IMR-90 (cell line): ENCODE results near the gene NOS1AP.

Experiments
- CEBPB ChIP-seq: IDR thresholded peaks from 2 replicates; pipeline ENCODE4 v1.6.1; 2012; ENCODE audit warnings: low read depth, low read length, improper control_type of control experiment
- CTCF ChIP-seq: conservative IDR thresholded peaks from 2 replicates; pipeline ENCODE4 v1.5.1; 2012; ENCODE audit warnings: mild to moderate bottlenecking, low read depth, low read length, improper control_type of control experiment
- ELK1 ChIP-seq: fragments of 150-350 bp; IDR thresholded peaks from 2 replicates; pipeline ENCODE4 v1.6.1; 2016; ENCODE audit warnings: low read depth, mild to moderate bottlenecking, low read length, moderate library complexity, borderline replicate concordance
- MXI1 ChIP-seq: IDR thresholded peaks from 2 replicates; pipeline ENCODE4 v1.6.1; 2012; ENCODE audit warnings: low read depth, mild to moderate bottlenecking, low read length, moderate library complexity, borderline replicate concordance
- POLR2A ChIP-seq: IDR thresholded peaks from 2 replicates; pipeline ENCODE4 v1.6.1; 2012; ENCODE audit warnings: mild to moderate bottlenecking, low read depth, low read length
- RFX5 ChIP-seq: IDR thresholded peaks from 2 replicates; pipeline ENCODE4 v1.8.0; 2012; ENCODE audit warnings: low read depth, mild to moderate bottlenecking, low read length, moderate library complexity
- SMC3 ChIP-seq: fragments of 150-350 bp; IDR thresholded peaks from 2 replicates; pipeline ENCODE4 v1.6.1; 2016; ENCODE audit warnings: low read depth, mild to moderate bottlenecking, antibody characterized with exemption, low read length, moderate library complexity

- TF ChIP-seq CTCF: no peak
- no peak for TF ChIP-seq SMC3
- TF ChIP-seq POLR2A: no peak
- TF ChIP-seq RFX5: no peak
- TF ChIP-seq ELK1: no peak
- TF ChIP-seq CEBPB: no peak
- no peak for TF ChIP-seq MXI1
These were observed 307.2 kb downstream of the NOS1AP start, which contains the start of gene SPATA46 for GRCh38 chr1:162376691-162377090.
